DMS 273 (cell line): ENCODE results near the gene PUS1.

ENCODE experiments used
- DNase-seq: peaks from one replicate; lab custom pipeline; 2025; ENCODE audit not compliant: unreplicated experiment; lab: John Stamatoyannopoulos, UW

The PUS1 gene

GRCh38 chr12:131902332-131903241 is 26.5 kb upstream of the PUS1 start:
- no peak for DNase-seq

- no peak for DNase-seq
Observed at GRCh38 chr12:131903270-131904255, 25.5 kb upstream of the PUS1 start.

GRCh38 chr12:131904346-131904745 is 24.7 kb upstream of the PUS1 start:
- DNase-seq = no peak

GRCh38 chr12:131905081-131905629 is 23.9 kb upstream of the PUS1 start:
- no peak for DNase-seq

- DNase-seq = no peak
Observed at GRCh38 chr12:131905630-131906091, 23.4 kb upstream of the PUS1 start.

DNA sequence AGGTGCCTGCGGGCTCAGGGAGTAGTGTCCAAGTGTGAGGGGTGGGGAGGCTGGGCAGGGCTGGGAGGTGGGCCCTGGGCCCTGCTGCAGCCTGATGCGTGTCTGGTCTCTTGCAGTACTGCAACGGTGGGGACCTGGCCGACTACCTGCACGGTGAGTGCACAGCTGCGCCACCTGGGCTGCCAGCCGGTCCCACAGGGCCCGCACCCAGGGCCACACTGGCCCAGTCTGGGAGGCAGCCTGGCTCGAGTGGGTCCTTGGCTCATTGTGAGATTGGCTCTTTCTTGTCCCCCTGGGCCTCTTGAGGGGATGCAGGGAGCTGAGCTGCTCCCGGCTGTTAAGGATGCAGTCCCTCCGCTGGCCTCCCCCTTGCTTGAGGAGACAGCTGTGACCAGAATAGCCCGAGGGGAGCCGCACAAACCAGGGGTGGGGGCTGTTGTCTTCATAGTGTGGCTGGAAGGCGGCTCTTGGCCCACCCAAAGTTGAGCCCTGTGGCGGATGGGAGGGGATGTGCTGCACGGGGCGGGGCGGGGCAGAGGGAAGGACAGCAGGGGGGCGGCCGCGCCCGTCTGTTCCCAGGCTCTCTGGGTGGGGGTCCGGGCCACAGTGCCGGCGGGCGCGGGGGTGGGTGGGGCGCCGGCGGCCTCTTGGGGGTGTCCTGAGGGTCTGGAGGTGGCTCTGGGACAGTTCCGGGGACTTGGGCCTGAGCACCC is 21.5 kb upstream of the PUS1 start:
- DNase-seq = no peak

GRCh38 chr12:131908092-131909080 is 20.7 kb upstream of the PUS1 start:
- DNase-seq = no peak

DNA sequence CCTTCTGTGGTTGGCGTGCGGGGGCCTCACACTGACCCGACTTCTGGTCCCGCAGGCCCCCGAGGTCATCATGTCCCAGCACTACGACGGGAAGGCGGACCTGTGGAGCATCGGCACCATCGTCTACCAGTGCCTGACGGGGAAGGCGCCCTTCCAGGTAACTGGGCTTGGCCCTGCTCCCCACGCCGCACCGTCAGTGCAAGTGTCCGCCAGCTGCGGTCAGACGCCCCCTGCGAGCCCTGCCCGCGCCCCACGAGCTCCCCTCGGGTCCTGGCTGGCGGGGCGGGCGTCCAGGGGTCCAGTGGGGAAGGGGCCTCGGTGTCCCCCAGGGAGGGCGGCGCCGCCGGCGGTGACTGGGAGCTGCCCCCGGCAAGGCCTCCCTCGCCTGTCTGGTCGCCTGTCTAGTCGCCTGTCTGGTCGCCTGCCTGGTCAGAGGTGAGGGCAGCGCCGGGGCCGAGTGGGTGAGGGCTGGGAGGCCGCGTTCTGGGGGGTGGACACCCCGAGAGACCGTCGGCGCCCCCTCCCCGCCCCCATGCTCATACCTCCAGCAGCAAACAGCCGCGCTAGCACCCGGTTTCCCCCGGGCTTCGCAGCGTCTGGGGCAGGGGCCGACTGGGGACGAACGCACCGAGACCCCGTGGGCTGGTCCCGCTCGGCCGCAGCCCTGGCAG is 19.9 kb upstream of the PUS1 start:
- no peak for DNase-seq

GRCh38 chr12:131909752-131910219 is 19.3 kb upstream of the PUS1 start:
- DNase-seq = no peak

DNA sequence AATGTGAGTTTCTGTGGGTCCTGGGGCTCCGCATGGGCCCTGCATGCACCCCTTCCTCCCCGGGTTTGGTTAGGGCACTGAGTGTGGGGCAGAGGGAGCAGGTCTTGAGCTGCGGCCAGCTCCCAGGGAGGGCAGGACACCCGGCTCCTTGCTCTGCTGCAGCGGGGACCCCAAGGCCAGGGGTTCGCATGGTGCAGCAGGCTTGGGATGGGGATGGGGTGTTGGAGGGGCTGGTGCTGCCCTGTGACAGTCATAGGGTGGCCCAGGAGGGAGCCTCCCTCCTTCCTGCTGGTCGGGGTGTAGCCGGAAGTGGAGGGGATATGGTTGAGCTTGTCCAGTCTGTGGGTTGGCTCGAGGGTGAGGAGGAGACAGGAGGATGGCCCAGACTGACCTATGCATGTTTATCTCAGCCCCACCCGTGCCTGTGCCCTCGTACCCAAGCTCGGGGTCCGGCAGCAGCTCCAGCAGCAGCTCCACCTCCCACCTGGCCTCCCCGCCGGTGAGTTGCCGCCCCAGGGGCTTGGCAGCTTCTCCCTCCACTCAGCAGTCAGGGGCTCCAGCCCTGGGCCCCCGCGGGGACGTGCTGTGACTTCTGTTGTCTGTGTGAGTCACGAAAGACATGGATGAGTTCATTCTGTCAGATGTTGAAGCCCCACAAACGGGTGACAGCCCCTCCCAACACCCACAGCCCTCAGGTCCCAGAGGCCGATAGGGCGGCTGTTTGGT is 18.6 kb upstream of the PUS1 start:
- no peak for DNase-seq

DNA sequence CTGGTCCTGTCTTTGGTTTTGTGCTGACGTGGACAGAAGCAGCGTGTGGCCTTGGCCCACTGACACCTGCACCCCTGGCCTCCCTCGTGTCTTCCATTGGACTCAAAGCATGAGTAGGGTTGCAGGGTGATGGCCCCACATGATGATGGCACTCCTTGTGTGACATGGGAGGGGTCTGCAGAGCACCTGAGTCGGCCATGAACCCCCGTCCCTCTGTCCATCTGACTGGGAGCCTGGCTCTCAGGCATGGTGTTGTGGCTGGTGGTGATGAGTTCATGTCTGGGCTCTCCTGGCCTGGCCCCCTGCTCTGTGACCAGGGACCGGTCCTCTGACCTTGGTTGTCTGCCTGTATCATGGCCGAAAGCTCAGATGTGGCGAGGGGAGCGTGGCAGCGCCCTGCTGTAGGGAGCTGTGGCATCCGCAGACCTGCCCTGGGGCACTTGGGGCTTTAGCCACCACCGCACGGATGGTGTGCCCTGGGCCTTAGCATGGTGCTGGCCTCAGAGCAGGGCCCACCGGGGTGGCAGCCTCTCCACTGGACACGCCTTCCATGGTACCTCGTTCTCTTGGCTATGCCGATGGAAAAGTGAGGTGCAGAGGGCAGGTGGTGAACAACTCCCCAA is 17.9 kb upstream of the PUS1 start:
- no peak for DNase-seq

DNA sequence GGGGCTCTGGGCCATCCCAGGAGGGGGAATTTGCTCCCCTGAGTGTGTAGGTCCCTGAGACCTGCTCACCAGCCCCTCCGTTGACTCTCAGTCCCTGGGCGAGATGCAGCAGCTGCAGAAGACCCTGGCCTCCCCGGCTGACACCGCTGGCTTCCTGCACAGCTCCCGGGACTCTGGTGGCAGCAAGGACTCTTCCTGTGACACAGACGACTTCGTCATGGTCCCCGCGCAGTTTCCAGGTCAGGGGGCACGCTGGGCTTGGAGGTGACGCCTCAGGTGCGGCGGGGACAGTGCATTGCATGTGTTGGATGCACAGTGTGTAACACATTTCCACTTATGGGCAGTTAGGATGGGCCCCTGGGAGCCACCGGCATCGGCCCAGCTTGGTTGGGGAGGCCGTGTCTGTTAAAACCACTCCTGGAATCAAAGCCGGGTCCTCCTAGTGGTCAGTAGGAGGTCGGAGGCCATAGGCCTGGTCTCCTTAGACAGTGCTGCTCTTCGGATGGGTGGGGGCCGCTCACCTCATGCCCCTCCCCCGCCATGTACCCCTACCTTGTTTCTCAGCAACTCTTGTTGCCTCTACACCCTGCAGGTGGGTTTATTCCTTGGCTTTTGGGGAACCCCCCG is 17.1 kb upstream of the PUS1 start:
- no peak for DNase-seq

DNA sequence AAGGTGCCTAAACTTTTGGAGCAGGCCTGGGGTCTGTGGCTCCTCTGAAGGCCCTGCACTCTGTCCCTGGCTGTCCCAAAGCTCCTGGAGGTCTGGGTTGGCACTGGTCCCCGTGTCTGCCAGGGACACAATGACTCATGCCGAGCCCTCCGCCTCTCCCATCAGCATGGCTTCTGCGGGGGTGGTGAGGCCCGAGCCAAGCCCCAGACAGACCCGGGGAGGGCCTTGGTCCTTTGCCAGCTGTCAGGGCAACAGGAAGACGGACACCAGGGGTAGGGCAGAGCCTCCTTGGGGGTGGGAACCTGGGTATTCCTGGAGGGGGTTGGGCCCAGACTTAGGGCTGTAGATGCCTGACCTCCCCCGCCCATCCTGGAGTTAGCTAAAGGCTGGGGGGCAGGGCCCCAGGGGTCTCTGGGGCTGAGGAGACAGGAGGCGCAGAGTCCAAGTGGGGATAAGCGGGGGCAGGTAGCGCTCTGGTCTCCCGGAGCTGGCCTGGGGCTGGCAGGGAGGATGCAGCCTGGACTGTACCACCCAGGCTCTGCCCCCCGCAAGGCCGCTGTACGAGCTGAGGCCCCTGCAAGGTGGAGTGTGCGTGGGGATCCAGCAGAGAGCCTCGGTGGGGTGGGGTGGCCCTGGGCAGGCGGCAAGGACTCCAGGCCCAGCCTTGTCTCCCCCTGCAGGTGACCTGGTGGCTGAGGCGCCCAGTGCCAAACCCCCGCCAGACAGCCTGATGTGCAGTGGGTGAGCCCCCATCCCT is 16.4 kb upstream of the PUS1 start:
- DNase-seq = peak; percentile 67

DNA sequence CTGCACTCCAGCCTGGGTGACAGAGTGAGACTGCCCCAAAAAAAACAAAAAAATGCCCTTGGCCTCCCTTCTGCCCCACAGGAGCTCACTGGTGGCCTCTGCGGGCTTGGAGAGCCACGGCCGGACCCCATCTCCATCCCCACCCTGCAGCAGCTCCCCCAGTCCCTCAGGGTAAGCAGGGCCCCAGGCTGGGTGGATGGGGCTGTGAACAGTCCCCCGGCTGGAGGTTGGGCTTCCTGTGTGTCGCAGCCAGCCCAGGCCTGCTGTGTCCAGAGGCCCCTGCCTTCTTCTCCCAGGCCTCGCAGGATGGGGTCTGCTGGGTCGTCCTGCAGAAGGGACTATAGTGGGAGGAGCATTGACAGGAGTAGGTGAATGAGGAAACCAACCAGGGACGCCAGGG is 15.4 kb upstream of the PUS1 start:
- no peak for DNase-seq

- DNase-seq = no peak
Observed at GRCh38 chr12:131914179-131914702, 14.8 kb upstream of the PUS1 start.

- no peak for DNase-seq
Observed at GRCh38 chr12:131915000-131915689, 13.9 kb upstream of the PUS1 start.
